H1 (cell line): ENCODE measurements around the gene FBXW8. TPM values are rescaled to one million over a fixed set of nuclear protein-coding genes. Genes with fewer than 3 reads are reported as not detected.

ENCODE experiments used
- CTCF ChIA-PET: fragments of 300-600 bp; sonication (Branson Sonifier 250); formaldehyde crosslinking; loops from one replicate; lab custom pipeline; 2021; ENCODE audit not compliant: partially characterized antibody; lab: Charles Lee
- POLR2A ChIA-PET: fragments of 300-600 bp; sonication (Branson Sonifier 250); formaldehyde crosslinking; loops from one replicate; lab custom pipeline; 2021; ENCODE audit warnings: inconsistent platforms; ENCODE audit not compliant: partially characterized antibody; lab: Charles Lee
- DNase-seq, 2 experiments: peaks; one replicate each; pipeline versions ENCODE4 v3.0.0 to v3.0.0-alpha.2; 2010 to 2022; ENCODE audit warnings: low spot score in 2 of 2, low read depth in 1 of 2, mixed read lengths in 1 of 2
- FAIRE-seq: peaks from 2 replicates; lab custom pipeline; 2011; peaks lifted over from hg19 to GRCh38; lab: Jason Lieb, UNC
- H2AFZ ChIP-seq: 2 replicates; pipeline ENCODE4 v1.8.1; 2012; ENCODE audit warnings: low read length, inconsistent platforms
- H2AK5ac ChIP-seq: 2 replicates; pipeline ENCODE4 v1.6.1; 2013; ENCODE audit warnings: low read depth, low read length
- H2BK120ac ChIP-seq: replicated peaks from 2 replicates; pipeline ENCODE3; 2013; ENCODE audit warnings: low read depth, low read length, inconsistent platforms
- H2BK12ac ChIP-seq: 2 replicates; pipeline ENCODE4 v1.6.1; 2013; ENCODE audit warnings: low read depth, low read length
- H2BK15ac ChIP-seq: 2 replicates; pipeline ENCODE4 v1.6.1; 2013; ENCODE audit warnings: low read length
- H2BK20ac ChIP-seq: 2 replicates; pipeline ENCODE4 v1.6.1; 2013; ENCODE audit warnings: low read length
- H2BK5ac ChIP-seq: 2 replicates; pipeline ENCODE4 v1.6.1; 2013; ENCODE audit warnings: low read depth, low read length
- H3K14ac ChIP-seq: 2 replicates; pipeline ENCODE4 v1.6.1; 2013; ENCODE audit warnings: inconsistent platforms; ENCODE audit not compliant: insufficient read length
- H3K18ac ChIP-seq: 2 replicates; pipeline ENCODE4 v1.6.1; 2013; ENCODE audit warnings: low read length; ENCODE audit errors: extremely low read depth
- H3K23ac ChIP-seq: 2 replicates; pipeline ENCODE4 v1.6.1; 2013; ENCODE audit warnings: inconsistent platforms; ENCODE audit not compliant: insufficient read length
- H3K23me2 ChIP-seq: 2 replicates; pipeline ENCODE4 v1.6.1; 2013; ENCODE audit warnings: low read depth, low read length
- H3K27ac ChIP-seq: 2 replicates; pipeline ENCODE4 v1.6.1; 2011; ENCODE audit warnings: low read depth, low read length, inconsistent platforms
- H3K27me3 ChIP-seq, 4 experiments: replicated peaks in 1 of 4; 1 replicate in 1 of 4; 2 replicates in 3 of 4; pipeline versions ENCODE4 v1.6.1 to v1.8.1; 2011 to 2013; ENCODE audit warnings: low read length in 3 of 4, mild to moderate bottlenecking in 3 of 4, inconsistent platforms in 2 of 4, mixed read lengths in 2 of 4, moderate library complexity in 1 of 4; ENCODE audit not compliant: control insufficient read depth in 3 of 4, insufficient read depth in 3 of 4; ENCODE audit errors: extremely low read depth in 1 of 4
- H3K36me3 ChIP-seq, 4 experiments: 2 replicates each; pipeline versions ENCODE4 v1.6.1 to v1.8.1; 2011 to 2013; ENCODE audit warnings: mild to moderate bottlenecking in 4 of 4, low read length in 3 of 4, moderate library complexity in 2 of 4, control low read depth in 1 of 4, inconsistent platforms in 1 of 4; ENCODE audit not compliant: insufficient read depth in 4 of 4, control insufficient read depth in 2 of 4
- H3K4ac ChIP-seq: replicated peaks from 2 replicates; pipeline ENCODE3; 2013; ENCODE audit warnings: low read length, low read depth, mixed read lengths, inconsistent platforms; ENCODE audit not compliant: insufficient read length
- H3K4me1 ChIP-seq, 4 experiments: replicated peaks in 1 of 4; 1 replicate in 1 of 4; 2 replicates in 3 of 4; pipeline versions ENCODE4 v1.6.1 to v1.8.1; 2011 to 2013; ENCODE audit warnings: low read length in 3 of 4, inconsistent platforms in 2 of 4, mixed read lengths in 1 of 4; ENCODE audit not compliant: insufficient read depth in 4 of 4, control insufficient read depth in 3 of 4
- H3K4me2 ChIP-seq, 2 experiments: 2 replicates each; pipeline versions ENCODE4 v1.6.1 to v1.8.1; 2011 to 2013; ENCODE audit warnings: low read depth in 2 of 2, low read length in 2 of 2, control low read depth in 1 of 2, inconsistent platforms in 1 of 2, mild to moderate bottlenecking in 1 of 2; ENCODE audit not compliant: insufficient read depth in 1 of 2
- H3K4me3 ChIP-seq, 4 experiments: fragments of 200-600, 300-600 bp in 1 of 4; sonication (generic), shearing (Covaris generic), sonication (Bioruptor Twin) in 1 of 4; 2 replicates each; pipeline versions ENCODE4 v1.5.1 to v1.8.1; 2011 to 2016; ENCODE audit warnings: low read length in 4 of 4, low read depth in 3 of 4, control low read depth in 2 of 4, inconsistent platforms in 2 of 4, mild to moderate bottlenecking in 2 of 4, mixed read lengths in 1 of 4, moderate library complexity in 1 of 4; ENCODE audit not compliant: insufficient read depth in 2 of 4; ENCODE audit errors: extremely low read depth in 1 of 4
- H3K56ac ChIP-seq: replicated peaks from 2 replicates; pipeline ENCODE3; 2013; ENCODE audit warnings: low read depth, mild to moderate bottlenecking, mixed read lengths, low read length, inconsistent platforms; ENCODE audit not compliant: insufficient read length
- H3K79me1 ChIP-seq: 2 replicates; pipeline ENCODE4 v1.6.1; 2013; ENCODE audit warnings: low read depth, low read length, control low read depth
- H3K79me2 ChIP-seq, 2 experiments: 2 replicates each; pipeline versions ENCODE4 v1.6.1 to v1.8.1; 2012 to 2013; ENCODE audit warnings: low read length in 2 of 2, mild to moderate bottlenecking in 2 of 2, inconsistent platforms in 1 of 2; ENCODE audit not compliant: insufficient read depth in 2 of 2, control insufficient read depth in 1 of 2
- H3K9ac ChIP-seq, 4 experiments: replicated peaks in 1 of 4; 1 replicate in 1 of 4; 2 replicates in 3 of 4; pipeline versions ENCODE4 v1.6.1 to v1.8.1; 2011 to 2013; ENCODE audit warnings: low read depth in 3 of 4, low read length in 3 of 4, control low read depth in 2 of 4, mild to moderate bottlenecking in 2 of 4, moderate library complexity in 2 of 4, inconsistent platforms in 1 of 4; ENCODE audit errors: extremely low read depth in 1 of 4
- H3K9me3 ChIP-seq, 2 experiments: 2 replicates each; pipeline versions ENCODE4 v1.6.1 to v1.8.1; 2012 to 2013; ENCODE audit warnings: mild to moderate bottlenecking in 2 of 2, moderate library complexity in 2 of 2, control low read depth in 1 of 2, inconsistent platforms in 1 of 2, low read depth in 1 of 2, low read length in 1 of 2, mixed read lengths in 1 of 2; ENCODE audit not compliant: insufficient read depth in 2 of 2
- H4K20me1 ChIP-seq, 2 experiments: replicated peaks in 1 of 2; 2 replicates each; pipeline versions ENCODE3 to v1.8.1; 2011 to 2013; ENCODE audit warnings: inconsistent platforms in 2 of 2, low read length in 2 of 2, mild to moderate bottlenecking in 1 of 2; ENCODE audit not compliant: insufficient read depth in 2 of 2, control insufficient read depth in 1 of 2
- H4K5ac ChIP-seq: 2 replicates; pipeline ENCODE4 v1.6.1; 2013; ENCODE audit warnings: low read length, low read depth, mixed read lengths, inconsistent platforms; ENCODE audit not compliant: insufficient read length
- H4K8ac ChIP-seq: 2 replicates; pipeline ENCODE4 v1.8.0; 2013; ENCODE audit warnings: mild to moderate bottlenecking, moderate library complexity, low read length, inconsistent platforms; ENCODE audit not compliant: insufficient read depth; ENCODE audit errors: extremely low read depth
- H4K91ac ChIP-seq: replicated peaks from 2 replicates; pipeline ENCODE3; 2013; ENCODE audit warnings: low read length, mixed read lengths, inconsistent platforms; ENCODE audit not compliant: insufficient read length
- ASH2L ChIP-seq: fragments of 200-600, 300-600 bp; sonication (generic); IDR thresholded peaks from one replicate; pipeline ENCODE4 v1.7.1; 2017; ENCODE audit warnings: low read length
- CEBPB ChIP-seq: IDR thresholded peaks from 2 replicates; pipeline ENCODE4 v1.6.1; 2012; ENCODE audit warnings: low read depth, low read length
- CTCF ChIP-seq, 3 experiments: IDR thresholded peaks; 1 replicate in 2 of 3; 2 replicates in 1 of 3; pipeline versions ENCODE4 v1.5.1 to v1.6.1; 2011; ENCODE audit warnings: low read length in 3 of 3, mild to moderate bottlenecking in 3 of 3, inconsistent platforms in 2 of 3, low read depth in 1 of 3, moderate library complexity in 1 of 3; ENCODE audit not compliant: insufficient read depth in 1 of 3; ENCODE audit errors: control extremely low read depth in 1 of 3
- GABPA ChIP-seq: IDR thresholded peaks from 2 replicates; pipeline ENCODE4 v1.6.1; 2011; ENCODE audit warnings: mild to moderate bottlenecking, low read length, moderate library complexity, borderline replicate concordance; ENCODE audit not compliant: insufficient read depth
- NRF1 ChIP-seq: IDR thresholded peaks from 2 replicates; pipeline ENCODE4 v1.6.1; 2011; ENCODE audit warnings: mild to moderate bottlenecking, low read depth, low read length, improper control_type of control experiment
- RAD21 ChIP-seq, 2 experiments: IDR thresholded peaks in 1 of 2; conservative IDR thresholded peaks in 1 of 2; 2 replicates each; pipeline ENCODE4 v1.6.1; 2011; ENCODE audit warnings: low read depth in 2 of 2, low read length in 2 of 2, improper control_type of control experiment in 1 of 2, inconsistent platforms in 1 of 2, mild to moderate bottlenecking in 1 of 2, moderate library complexity in 1 of 2
- RFX5 ChIP-seq: IDR thresholded peaks from 2 replicates; pipeline ENCODE4 v1.6.1; 2011; ENCODE audit warnings: low read depth, low read length, improper control_type of control experiment, borderline replicate concordance
- SIX5 ChIP-seq: IDR thresholded peaks from 2 replicates; pipeline ENCODE4 v1.6.1; 2011; ENCODE audit warnings: mild to moderate bottlenecking, low read depth, low read length
- SP4 ChIP-seq: IDR thresholded peaks from 2 replicates; pipeline ENCODE4 v1.6.1; 2012; ENCODE audit warnings: low read length, inconsistent platforms
- TBP ChIP-seq: IDR thresholded peaks from 2 replicates; pipeline ENCODE4 v1.6.1; 2011; ENCODE audit warnings: low read depth, low read length, improper control_type of control experiment
- TCF12 ChIP-seq: IDR thresholded peaks from 2 replicates; pipeline ENCODE4 v1.6.1; 2011; ENCODE audit warnings: low read depth, mild to moderate bottlenecking, low read length
- TEAD4 ChIP-seq: IDR thresholded peaks from 2 replicates; pipeline ENCODE4 v1.6.1; 2012; ENCODE audit warnings: low read depth, low read length, inconsistent platforms, mixed read lengths
- WGBS, 2 experiments: shearing (Covaris generic) in 1 of 2; methylation state at CpG; one replicate each; pipeline versions ENCODE4 v1.1.6 to v1.1.7; 2013 to 2015; ENCODE audit warnings: low lambda C conversion rate in 2 of 2, mixed read lengths in 2 of 2, inconsistent platforms in 1 of 2, low coverage in 1 of 2, missing lambda C conversion rate in 1 of 2; ENCODE audit not compliant: insufficient replicate concordance in 2 of 2, insufficient coverage in 1 of 2, insufficient read length in 1 of 2; ENCODE audit errors: extremely low coverage in 1 of 2, missing lambda C conversion rate in 1 of 2; 5-methylcytosine and 5-hydroxymethylcytosine counted together
- polyA plus RNA-seq, 7 experiments: library from polyadenylated mRNA; depleted of rRNA in 3 of 7; stranded (reverse) in 5 of 7; unstranded in 2 of 7; fragments of >200 nt in 5 of 7; fragments of 200-250 nt in 2 of 7; gene quantifications; 1 replicate in 5 of 7; 2 replicates in 1 of 7; 4 replicates in 1 of 7; pipeline versions ENCODE4 v1.2.1 to v1.2.3, GENCODE V29; 2011 to 2013; ENCODE audit warnings: missing spikeins in 2 of 7, mixed read lengths in 2 of 7
- total RNA-seq: library from RNA; stranded (reverse); fragmentation: NEBNext Ultra II Directional; extraction: Animal tissue kit (Norgen Biotek cat#: 25700); gene quantifications from 2 replicates; pipeline ENCODE4 v1.2.1, GENCODE V29; 2021

FBXW8 gene
- total and polyA plus RNA-seq, 2 of the 8 experiments (the other 6 are each of a cell fraction or from before 2014, with no cell fraction given): 15.8 to 16.0 TPM

- H2BK15ac ChIP-seq: no peak overlapping the region
- no peak overlapping the region for H2BK120ac ChIP-seq
- POLR2A ChIA-PET: interaction anchor here (1.5 to 1.8 kb wide), 2 partner anchors 17 to 24 kb away, joined by 3 to 4 read pairs; no protein-coding TSS in a partner anchor
- no peak overlapping the region for H2BK20ac ChIP-seq
- no peak overlapping the region for H3K4me2 ChIP-seq
- H3K56ac ChIP-seq: no peak overlapping the region
- peaks cover 0 to 7% (median 1%) of the 10 kb centered on the region in 4 experiments; a peak in 2 of 8 replicates for H3K36me3 ChIP-seq
- H4K5ac ChIP-seq: no peak overlapping the region
- no peak for DNase-seq
- 80% methylated on average over 5 of the region's 5 CpGs; no CpG with 5 or more reads in 1 of the 2 experiments for WGBS, 2 experiments
- no peak overlapping the region for H3K18ac ChIP-seq
- H3K14ac ChIP-seq: no peak overlapping the region
- no peak overlapping the region for H2AK5ac ChIP-seq
- no peaks in the 10 kb centered on the region for H3K27me3 ChIP-seq
- H3K23me2 ChIP-seq: no peaks in the 10 kb centered on the region
- H2BK12ac ChIP-seq: no peak overlapping the region
- H3K9me3 ChIP-seq: no peaks in the 10 kb centered on the region
- H3K4me3 ChIP-seq: no peak overlapping the region
- peak overlapping the region; percentile 8; the same call in 1 of the 2 replicates for H4K8ac ChIP-seq
- peaks cover 0 to 2% of the 10 kb centered on the region in 2 experiments for H4K20me1 ChIP-seq
- no peak overlapping the region for H3K27ac ChIP-seq
- no peak for FAIRE-seq
- no peak overlapping the region for H3K23ac ChIP-seq
- H3K4ac ChIP-seq: no peak overlapping the region
- H3K9ac ChIP-seq: no peak overlapping the region
- H2AFZ ChIP-seq: no peak overlapping the region
- H2BK5ac ChIP-seq: no peak overlapping the region
- H3K79me2 ChIP-seq: peaks cover 0 to 11% of the 10 kb centered on the region in 2 experiments; a peak in 1 of 4 replicates
- no peak overlapping the region for H4K91ac ChIP-seq
- peaks cover 7% of the 10 kb centered on the region for H3K79me1 ChIP-seq
- no peaks in the 10 kb centered on the region for H3K4me1 ChIP-seq
- CTCF ChIA-PET: interaction anchor here (0.6 to 0.9 kb wide), 2 partner anchors 15 to 201 kb away, joined by 3 to 5 read pairs; no protein-coding TSS in a partner anchor
- TF ChIP-seq RAD21 (IDR thresholded peaks at IDR 0.05 in 1 of 2, conservative IDR thresholded peaks at IDR 0.05 in 1 of 2; ENCODE audit: low read depth in 2 of 2, low read length in 2 of 2) (peak in 1 of 2 experiments; percentile 32; a peak in 2 of 4 replicates), TEAD4 (no peak), CTCF (IDR thresholded peaks at IDR 0.05; ENCODE audit: control extremely low read depth in 1 of 3, insufficient read depth in 1 of 3, low read depth in 1 of 3, low read length in 3 of 3) (peak in 2 of 3 experiments; percentile 3 to 29; a peak in 2 of 4 replicates), CEBPB (no peak), SIX5 (no peak), SP4 (no peak), NRF1 (no peak), GABPA (no peak), TBP (no peak), RFX5 (no peak), TCF12 (no peak), ASH2L (no peak)
Measured at GRCh38 chr12:116916714-116917114, 6.0 kb downstream of the FBXW8 start.
